ENCODE measurements around the gene SLC9A2. TPM values are rescaled to one million over a fixed set of nuclear protein-coding genes. Genes with fewer than 3 reads are reported as not detected.

The SLC9A2 gene
- total and polyA plus RNA-seq, 8 donors: 0.02 to 0.22 (median 0.06) TPM; not detected in 4

DNA sequence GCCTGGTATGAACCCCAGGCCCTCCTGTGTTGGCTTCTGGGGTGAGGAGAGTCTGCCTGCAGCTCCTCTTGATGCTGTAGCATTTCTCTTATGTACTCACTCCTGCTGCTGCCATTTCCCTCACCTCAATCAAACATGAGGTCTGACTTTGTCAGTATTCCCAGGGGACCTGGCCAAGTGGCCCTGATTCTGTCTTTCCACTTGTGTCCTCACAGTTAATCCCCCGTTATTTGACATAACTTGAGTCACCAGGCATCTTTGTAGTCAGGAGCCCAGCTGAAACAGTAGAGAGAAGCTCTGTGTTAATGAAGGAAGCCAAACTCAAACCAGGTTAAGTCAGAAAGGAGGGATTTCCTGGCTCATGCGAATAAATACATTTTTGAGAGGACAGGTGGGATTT is 55.0 kb downstream of the SLC9A2 start:
- no peak for ATAC-seq
- Histone ChIP-seq H3K9me3 (no peaks in the 10 kb centered on the region), H3K27me3 (no peaks in the 10 kb centered on the region), H3K4me3 (no peak overlapping the region), H3K36me3 (no peaks in the 10 kb centered on the region), H3K27ac (no peak overlapping the region), H3K4me1 (no peaks in the 10 kb centered on the region)
- no peak for DNase-seq
- TF ChIP-seq, protein P1, sequence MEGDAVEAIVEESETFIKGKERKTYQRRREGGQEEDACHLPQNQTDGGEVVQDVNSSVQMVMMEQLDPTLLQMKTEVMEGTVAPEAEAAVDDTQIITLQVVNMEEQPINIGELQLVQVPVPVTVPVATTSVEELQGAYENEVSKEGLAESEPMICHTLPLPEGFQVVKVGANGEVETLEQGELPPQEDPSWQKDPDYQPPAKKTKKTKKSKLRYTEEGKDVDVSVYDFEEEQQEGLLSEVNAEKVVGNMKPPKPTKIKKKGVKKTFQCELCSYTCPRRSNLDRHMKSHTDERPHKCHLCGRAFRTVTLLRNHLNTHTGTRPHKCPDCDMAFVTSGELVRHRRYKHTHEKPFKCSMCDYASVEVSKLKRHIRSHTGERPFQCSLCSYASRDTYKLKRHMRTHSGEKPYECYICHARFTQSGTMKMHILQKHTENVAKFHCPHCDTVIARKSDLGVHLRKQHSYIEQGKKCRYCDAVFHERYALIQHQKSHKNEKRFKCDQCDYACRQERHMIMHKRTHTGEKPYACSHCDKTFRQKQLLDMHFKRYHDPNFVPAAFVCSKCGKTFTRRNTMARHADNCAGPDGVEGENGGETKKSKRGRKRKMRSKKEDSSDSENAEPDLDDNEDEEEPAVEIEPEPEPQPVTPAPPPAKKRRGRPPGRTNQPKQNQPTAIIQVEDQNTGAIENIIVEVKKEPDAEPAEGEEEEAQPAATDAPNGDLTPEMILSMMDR (IDR thresholded peaks at IDR 0.05): no peak
- WGBS, 2 donors: 85% methylated on average over 2 of the region's 2 CpGs
- no peak for FAIRE-seq
- intact Hi-C loops (cut with DNase I): no loop called here

DNA sequence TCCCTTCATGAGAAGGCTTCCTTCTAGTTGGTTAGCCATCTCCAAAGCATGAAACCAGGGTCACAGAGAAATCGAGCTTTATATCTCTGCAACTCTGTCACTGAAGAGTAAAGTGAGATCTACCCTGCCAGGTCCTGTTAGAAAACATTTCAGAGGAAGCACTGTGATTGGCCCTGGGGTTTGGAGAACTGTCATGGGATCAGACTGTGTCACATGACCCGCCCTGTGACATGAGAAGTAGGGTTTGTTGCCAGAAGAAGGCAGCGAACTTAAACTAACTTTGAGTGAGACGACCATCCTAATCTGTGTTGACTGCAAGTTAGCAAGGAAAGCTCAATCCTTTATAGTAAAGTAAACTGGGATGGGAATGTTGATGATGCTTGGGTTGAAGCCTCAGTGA is 55.5 kb downstream of the SLC9A2 start:
- TF ChIP-seq, protein P1 (IDR thresholded peaks at IDR 0.05): no peak
- Histone ChIP-seq H3K27ac (no peak overlapping the region), H3K36me3 (no peaks in the 10 kb centered on the region), H3K4me1 (no peaks in the 10 kb centered on the region), H3K27me3 (no peaks in the 10 kb centered on the region), H3K4me3 (no peak overlapping the region), H3K9me3 (no peaks in the 10 kb centered on the region)
- intact Hi-C loops (cut with DNase I): no loop called here
- no peak for DNase-seq
- FAIRE-seq: no peak
- no peak for ATAC-seq
- WGBS, 2 donors: 65 to 73% methylated on average over 4 of the region's 4 CpGs

DNA sequence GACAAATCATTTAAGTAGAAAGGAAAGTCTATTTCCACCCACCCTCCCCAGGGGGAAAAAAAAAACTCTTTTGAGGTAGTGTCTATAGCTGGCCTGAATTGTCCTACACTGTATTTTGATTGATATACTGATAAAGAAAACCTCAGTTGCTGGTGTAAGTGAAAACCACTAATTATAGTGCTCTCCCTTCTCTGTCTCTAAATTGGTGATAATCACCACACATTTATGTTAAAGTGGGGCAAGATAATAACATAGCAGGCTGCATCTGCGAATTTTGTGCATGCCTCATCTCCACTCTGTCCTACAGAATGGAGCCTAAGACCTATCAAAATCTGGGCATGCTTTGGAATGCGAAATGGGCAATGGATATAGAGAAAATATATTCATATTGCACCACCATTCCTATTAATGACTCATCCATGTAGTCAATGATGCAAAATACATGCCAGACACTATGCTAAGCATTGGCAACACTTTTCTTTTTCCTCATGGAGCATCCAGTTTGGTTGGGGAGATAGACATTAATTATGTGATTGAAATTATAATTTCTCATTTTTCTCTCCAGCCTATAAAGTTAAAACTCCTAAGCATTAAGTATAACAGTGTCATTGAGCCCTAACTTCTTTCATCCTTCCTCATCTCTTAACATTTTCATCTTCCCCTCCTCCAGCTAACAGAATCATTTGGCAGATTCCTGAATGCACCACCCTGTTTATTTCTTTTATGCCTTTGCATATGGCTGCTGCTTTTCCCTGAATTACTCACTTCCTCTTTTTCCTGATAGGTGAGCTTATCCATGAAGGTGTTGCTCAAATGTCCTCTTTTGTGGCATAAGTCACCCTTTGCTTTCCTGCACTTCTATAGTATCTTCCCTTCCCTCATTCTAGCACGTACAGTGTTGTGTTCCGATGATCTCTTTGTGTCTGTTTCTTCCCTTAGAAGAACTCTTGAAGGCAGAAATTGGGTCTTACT is 58.2 kb downstream of the SLC9A2 start:
- ATAC-seq (no peak), DNase-seq (no peak), FAIRE-seq (no peak)
- Histone ChIP-seq H3K4me3 (no peak overlapping the region), H3K36me3 (no peaks in the 10 kb centered on the region), H3K9me3 (no peaks in the 10 kb centered on the region), H3K4me1 (no peaks in the 10 kb centered on the region), H3K27me3 (no peaks in the 10 kb centered on the region), H3K27ac (no peak overlapping the region)
- WGBS, 2 donors: 64 to 76% methylated on average over 4 of the region's 4 CpGs
- intact Hi-C loops (cut with DNase I): no loop called here
- TF ChIP-seq, protein P1 (IDR thresholded peaks at IDR 0.05): no peak

DNA sequence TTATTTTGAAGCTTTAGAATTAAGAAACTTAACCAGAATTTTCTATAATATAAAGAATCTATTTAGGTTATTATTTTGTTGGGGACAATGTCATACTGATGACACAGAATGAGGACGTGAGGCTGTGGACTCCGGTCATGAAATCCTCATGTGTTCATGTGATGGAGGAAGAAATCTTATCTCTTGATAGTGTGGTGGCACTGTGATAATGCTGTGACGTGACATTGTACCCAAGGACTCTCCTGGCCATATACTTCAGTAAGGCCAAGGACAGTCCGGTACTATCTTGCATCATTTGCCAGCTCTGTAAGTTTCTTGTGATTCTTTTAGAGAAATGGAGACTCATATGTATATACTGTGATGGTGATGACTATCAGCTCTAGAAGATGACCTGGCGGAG is 59.1 kb downstream of the SLC9A2 start:
- no peak for DNase-seq
- WGBS, 2 donors: 65 to 77% methylated on average over 5 of the region's 5 CpGs
- intact Hi-C loops (cut with DNase I): no loop called here

More for the DNA sequence above, 59.1 kb downstream of the SLC9A2 start:
- Histone ChIP-seq H3K27ac (no peak overlapping the region), H3K4me1 (no peaks in the 10 kb centered on the region), H3K9me3 (no peaks in the 10 kb centered on the region), H3K27me3 (no peaks in the 10 kb centered on the region), H3K36me3 (no peaks in the 10 kb centered on the region), H3K4me3 (no peak overlapping the region)
- no peak for FAIRE-seq
- TF ChIP-seq, protein P1 (IDR thresholded peaks at IDR 0.05): no peak
- ATAC-seq: no peak
